NT2/D1 (cell line): Measurements from ENCODE around the gene RAD23B.

ENCODE experiments used
- DNase-seq: peaks from one replicate; pipeline ENCODE4 v3.0.0-alpha.2; 2011; ENCODE audit warnings: low read depth, low spot score
- H3K27me3 ChIP-seq: 2 replicates; pipeline ENCODE4 v1.6.0; 2011; ENCODE audit warnings: mild to moderate bottlenecking; ENCODE audit not compliant: insufficient read length, insufficient read depth
- H3K36me3 ChIP-seq: 2 replicates; pipeline ENCODE4 v1.6.1; 2011; ENCODE audit warnings: mild to moderate bottlenecking, low read length, mixed read lengths; ENCODE audit not compliant: insufficient read depth, insufficient read length
- H3K4me1 ChIP-seq: 2 replicates; pipeline ENCODE4 v1.5.1; 2011; ENCODE audit not compliant: insufficient read depth, insufficient read length
- H3K4me3 ChIP-seq: 2 replicates; pipeline ENCODE4 v1.5.1; 2011; ENCODE audit warnings: low read depth; ENCODE audit not compliant: insufficient read length
- H3K9ac ChIP-seq: 2 replicates; pipeline ENCODE4 v1.6.0; 2011; ENCODE audit warnings: low read depth; ENCODE audit not compliant: insufficient read length
- H3K9me3 ChIP-seq: 2 replicates; pipeline ENCODE4 v1.5.1; 2011; ENCODE audit warnings: mild to moderate bottlenecking, low read length; ENCODE audit not compliant: insufficient read depth
- SUZ12 ChIP-seq: IDR thresholded peaks from 2 replicates; pipeline ENCODE4 v1.6.1; 2011; ENCODE audit not compliant: insufficient read length, insufficient read depth; ENCODE audit errors: extremely low read depth
- YY1 ChIP-seq: IDR thresholded peaks from 2 replicates; pipeline ENCODE4 v1.6.1; 2011; ENCODE audit not compliant: insufficient read length, insufficient read depth
- ZNF274 ChIP-seq: IDR thresholded peaks from 2 replicates; pipeline ENCODE4 v1.6.1; 2011; ENCODE audit warnings: mild to moderate bottlenecking, low read depth, low read length

Gene RAD23B

GRCh38 chr9:107260437-107261081 is 22.5 kb upstream of the RAD23B start:
- no peaks in the 10 kb centered on the region for H3K4me1 ChIP-seq
- H3K4me3 ChIP-seq: no peak overlapping the region
- TF ChIP-seq YY1 (no peak), ZNF274 (no peak), SUZ12 (no peak)
- H3K9ac ChIP-seq: no peak overlapping the region
- H3K27me3 ChIP-seq: no peaks in the 10 kb centered on the region
- no peak for DNase-seq
- H3K9me3 ChIP-seq: peaks cover 7% of the 10 kb centered on the region
- H3K36me3 ChIP-seq: no peaks in the 10 kb centered on the region

DNA sequence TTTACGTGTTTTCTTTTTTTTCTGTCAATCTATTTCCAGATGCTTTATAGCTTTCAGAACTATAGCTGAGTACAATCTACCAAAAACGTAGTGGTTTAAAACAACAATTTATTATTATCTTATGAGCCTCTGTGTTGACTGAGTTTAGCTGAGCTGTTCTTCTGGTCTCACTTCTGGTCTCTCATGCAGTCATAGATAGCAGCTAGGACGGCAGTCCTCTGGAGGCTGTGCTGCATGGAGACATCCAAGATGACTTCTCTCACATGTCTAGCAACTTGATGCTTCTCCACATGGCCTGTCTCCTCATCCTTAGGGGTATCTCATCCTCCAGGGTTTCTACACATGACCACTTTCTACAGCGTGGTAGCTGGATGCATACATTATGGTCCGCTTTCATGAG is 22.0 kb upstream of the RAD23B start:
- Histone ChIP-seq H3K27me3 (no peaks in the 10 kb centered on the region), H3K4me1 (no peaks in the 10 kb centered on the region), H3K4me3 (no peak overlapping the region), H3K9me3 (peaks cover 11% of the 10 kb centered on the region), H3K36me3 (no peaks in the 10 kb centered on the region), H3K9ac (no peak overlapping the region)
- no peak for TF ChIP-seq SUZ12
- TF ChIP-seq YY1: no peak
- TF ChIP-seq ZNF274: no peak
- DNase-seq: no peak

- TF ChIP-seq YY1: no peak
- TF ChIP-seq SUZ12: no peak
- TF ChIP-seq ZNF274: no peak
- Histone ChIP-seq H3K9me3 (peaks cover 11% of the 10 kb centered on the region), H3K27me3 (no peaks in the 10 kb centered on the region), H3K4me1 (no peaks in the 10 kb centered on the region), H3K4me3 (no peak overlapping the region), H3K36me3 (no peaks in the 10 kb centered on the region), H3K9ac (no peak overlapping the region)
- no peak for DNase-seq
Measured at GRCh38 chr9:107263289-107263688, 19.8 kb upstream of the RAD23B start.

GRCh38 chr9:107266624-107267368 is 16.3 kb upstream of the RAD23B start:
- no peaks in the 10 kb centered on the region for H3K36me3 ChIP-seq
- no peaks in the 10 kb centered on the region for H3K4me1 ChIP-seq
- no peak overlapping the region for H3K4me3 ChIP-seq
- peaks cover 11% of the 10 kb centered on the region for H3K9me3 ChIP-seq
- TF ChIP-seq SUZ12 (no peak), ZNF274 (no peak), YY1 (no peak)
- H3K9ac ChIP-seq: no peak overlapping the region
- DNase-seq: no peak
- no peaks in the 10 kb centered on the region for H3K27me3 ChIP-seq

DNA sequence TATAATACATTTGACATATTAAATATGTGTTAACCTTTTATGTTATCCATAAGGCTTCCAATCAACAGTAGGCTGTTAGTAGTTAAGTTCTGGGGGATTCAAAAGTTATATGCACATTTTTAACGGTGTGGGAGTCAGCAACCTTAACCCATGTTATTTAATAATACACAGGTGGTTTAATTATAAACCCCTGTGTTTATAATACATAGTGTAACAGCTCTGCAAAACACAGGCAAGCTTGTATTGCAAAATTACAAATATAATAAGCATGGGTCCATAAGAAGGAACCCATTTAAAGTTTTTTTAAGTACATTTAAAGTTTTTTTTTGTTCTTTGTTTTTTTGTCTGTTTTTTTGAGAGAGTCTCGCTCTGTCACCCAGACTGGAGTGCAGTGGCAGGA is 14.5 kb upstream of the RAD23B start:
- DNase-seq: no peak
- Histone ChIP-seq H3K4me3 (no peak overlapping the region), H3K27me3 (no peaks in the 10 kb centered on the region), H3K36me3 (no peaks in the 10 kb centered on the region), H3K4me1 (no peaks in the 10 kb centered on the region), H3K9me3 (peaks cover 11% of the 10 kb centered on the region), H3K9ac (no peak overlapping the region)
- no peak for TF ChIP-seq YY1

DNA sequence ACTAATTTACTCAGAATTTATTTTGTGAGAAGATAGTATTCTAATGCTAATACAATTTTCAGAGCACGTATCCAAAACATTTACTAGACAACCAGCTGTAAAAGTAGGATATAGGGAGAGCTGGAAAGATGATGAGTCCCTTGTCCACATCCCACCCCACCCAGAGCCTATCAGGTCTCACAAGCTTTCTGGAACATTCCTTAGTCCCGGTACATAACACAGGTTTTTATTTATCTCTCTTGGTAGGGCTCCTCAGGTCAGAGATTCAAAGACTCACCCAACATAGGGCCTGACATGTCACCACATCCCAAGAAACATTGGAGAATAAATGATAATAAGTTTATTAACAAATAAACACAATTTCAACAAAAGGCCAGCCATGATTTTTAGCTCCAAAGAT is 13.8 kb upstream of the RAD23B start:
- DNase-seq: no peak
- no peak overlapping the region for H3K9ac ChIP-seq
- peaks cover 11% of the 10 kb centered on the region for H3K9me3 ChIP-seq
- H3K36me3 ChIP-seq: no peaks in the 10 kb centered on the region
- TF ChIP-seq ZNF274: no peak
- TF ChIP-seq YY1: no peak
- TF ChIP-seq SUZ12: no peak
- no peak overlapping the region for H3K4me3 ChIP-seq
- H3K27me3 ChIP-seq: no peaks in the 10 kb centered on the region
- H3K4me1 ChIP-seq: no peaks in the 10 kb centered on the region

DNA sequence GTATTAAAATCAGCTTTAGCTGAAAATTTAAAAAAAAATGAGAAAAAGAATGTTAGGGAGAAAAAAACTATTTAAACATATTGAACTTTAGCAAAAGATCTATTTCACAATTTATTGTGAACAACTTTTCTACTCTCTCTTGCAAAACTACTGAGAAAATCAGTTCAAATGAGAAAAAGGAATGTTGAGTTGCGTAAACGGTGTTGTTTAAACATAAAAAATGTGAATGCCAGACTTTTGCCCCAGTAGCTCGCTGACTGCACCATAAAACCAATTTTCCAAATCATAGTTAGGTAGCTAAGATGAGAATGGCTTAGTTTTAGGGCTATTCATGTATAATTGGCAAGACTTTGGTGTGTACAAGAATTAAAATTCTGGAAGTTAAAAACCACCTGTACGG is 13.4 kb upstream of the RAD23B start:
- H3K9me3 ChIP-seq: peaks cover 11% of the 10 kb centered on the region
- no peak overlapping the region for H3K9ac ChIP-seq
- TF ChIP-seq ZNF274: no peak
- TF ChIP-seq YY1: no peak
- no peak for TF ChIP-seq SUZ12
- H3K27me3 ChIP-seq: no peaks in the 10 kb centered on the region
- DNase-seq: no peak
- no peaks in the 10 kb centered on the region for H3K36me3 ChIP-seq
- H3K4me3 ChIP-seq: no peak overlapping the region
- no peaks in the 10 kb centered on the region for H3K4me1 ChIP-seq
